Neuronal stem cell (in vitro differentiated cells): ENCODE data around the gene TUBA3D.
"Not testable (repeated sequence)": the region's sequence is repeated elsewhere in the genome, so short reads cannot be mapped to it uniquely, and the experiment has no call there.

ENCODE experiments used
- DNase-seq: peaks from one replicate; pipeline ENCODE4 v3.0.0-alpha.2; 2013; ENCODE audit warnings: low spot score
- H2AFZ ChIP-seq: one replicate; pipeline ENCODE4 v1.6.1; 2013; ENCODE audit warnings: mild to moderate bottlenecking, low read length, inconsistent platforms
- H2AK5ac ChIP-seq: 2 replicates; pipeline ENCODE4 v1.6.1; 2013; ENCODE audit warnings: low read depth, mild to moderate bottlenecking, inconsistent platforms, low read length, moderate library complexity, mixed read lengths
- H2BK120ac ChIP-seq: 2 replicates; pipeline ENCODE4 v1.6.1; 2013; ENCODE audit warnings: low read depth, mild to moderate bottlenecking, inconsistent platforms, low read length, moderate library complexity, mixed read lengths
- H2BK12ac ChIP-seq: one replicate; pipeline ENCODE4 v1.6.1; 2013; ENCODE audit warnings: low read length, inconsistent platforms
- H2BK15ac ChIP-seq: 2 replicates; pipeline ENCODE4 v1.6.1; 2013; ENCODE audit warnings: mild to moderate bottlenecking, low read length, inconsistent platforms, mixed read lengths
- H2BK5ac ChIP-seq: one replicate; pipeline ENCODE4 v1.6.1; 2013; ENCODE audit warnings: inconsistent platforms, mild to moderate bottlenecking, low read length, moderate library complexity
- H3K14ac ChIP-seq: one replicate; pipeline ENCODE4 v1.6.1; 2013; ENCODE audit warnings: low read length, inconsistent platforms
- H3K18ac ChIP-seq: 2 replicates; pipeline ENCODE4 v1.6.1; 2013; ENCODE audit warnings: low read length, inconsistent platforms
- H3K23ac ChIP-seq: 2 replicates; pipeline ENCODE4 v1.6.1; 2013; ENCODE audit warnings: low read depth, mild to moderate bottlenecking, mixed read lengths, low read length, inconsistent platforms; ENCODE audit not compliant: poor library complexity
- H3K27ac ChIP-seq: replicated peaks from 3 replicates; pipeline ENCODE4 v1.5.1; 2013; ENCODE audit warnings: low read length, inconsistent platforms
- H3K27me3 ChIP-seq, 3 experiments: 2 replicates each; pipeline ENCODE4 v1.6.1; 2013; ENCODE audit warnings: low read length in 3 of 3, mild to moderate bottlenecking in 2 of 3, inconsistent platforms in 1 of 3, low read depth in 1 of 3, mixed read lengths in 1 of 3, moderate library complexity in 1 of 3; ENCODE audit not compliant: control insufficient read depth in 3 of 3, insufficient read depth in 3 of 3
- H3K36me3 ChIP-seq, 2 donors: replicated peaks in 1 of 2; 2 replicates each; pipeline ENCODE4 v1.6.1; 2013; ENCODE audit warnings: low read length in 2 of 2; ENCODE audit not compliant: control insufficient read depth in 2 of 2, insufficient read depth in 2 of 2
- H3K4ac ChIP-seq: 2 replicates; pipeline ENCODE4 v1.6.1; 2013; ENCODE audit warnings: inconsistent platforms, mild to moderate bottlenecking, low read length, moderate library complexity
- H3K4me1 ChIP-seq, 2 donors: 1 replicate in 1 of 2; 2 replicates in 1 of 2; pipeline ENCODE4 v1.6.1; 2013; ENCODE audit warnings: low read length in 2 of 2, low read depth in 1 of 2; ENCODE audit not compliant: control insufficient read depth in 2 of 2, insufficient read depth in 1 of 2
- H3K4me2 ChIP-seq: one replicate; pipeline ENCODE4 v1.6.1; 2013; ENCODE audit warnings: mild to moderate bottlenecking, low read length, inconsistent platforms; ENCODE audit not compliant: insufficient read depth, poor library complexity, severe bottlenecking
- H3K4me3 ChIP-seq, 2 donors: 2 replicates each; pipeline ENCODE4 v1.5.1; 2013; ENCODE audit warnings: low read length in 2 of 2, mild to moderate bottlenecking in 2 of 2, inconsistent platforms in 1 of 2, moderate library complexity in 1 of 2
- H3K79me1 ChIP-seq: one replicate; pipeline ENCODE4 v1.6.1; 2013; ENCODE audit warnings: low read depth, mild to moderate bottlenecking, inconsistent platforms, low read length, moderate library complexity
- H3K9ac ChIP-seq: one replicate; pipeline ENCODE4 v1.6.1; 2013; ENCODE audit warnings: mild to moderate bottlenecking, low read depth, low read length, inconsistent platforms; ENCODE audit not compliant: poor library complexity
- H3K9me3 ChIP-seq, 2 donors: replicated peaks in 1 of 2; 2 replicates each; pipeline versions ENCODE3 to v1.6.1; 2013; ENCODE audit warnings: low read length in 2 of 2, mild to moderate bottlenecking in 2 of 2, inconsistent platforms in 1 of 2, low read depth in 1 of 2, mixed read lengths in 1 of 2, moderate library complexity in 1 of 2; ENCODE audit not compliant: control insufficient read depth in 2 of 2, insufficient read depth in 1 of 2
- H4K8ac ChIP-seq: one replicate; pipeline ENCODE4 v1.6.1; 2013; ENCODE audit warnings: low read depth, mild to moderate bottlenecking, inconsistent platforms, low read length, moderate library complexity
- H4K91ac ChIP-seq: one replicate; pipeline ENCODE4 v1.6.1; 2013; ENCODE audit warnings: low read length, low read depth, mild to moderate bottlenecking, inconsistent platforms; ENCODE audit not compliant: poor library complexity
- WGBS, 2 donors: extraction: QIAGEN DNeasy Blood & Tissue Kit; methylation state at CpG; one replicate each; pipeline ENCODE4 v1.1.7; 2013; ENCODE audit warnings: missing lambda C conversion rate in 2 of 2, mixed read lengths in 1 of 2; ENCODE audit not compliant: insufficient read length in 2 of 2, insufficient replicate concordance in 1 of 2; ENCODE audit errors: extremely low coverage in 2 of 2; 5-methylcytosine and 5-hydroxymethylcytosine counted together

The TUBA3D gene

DNA sequence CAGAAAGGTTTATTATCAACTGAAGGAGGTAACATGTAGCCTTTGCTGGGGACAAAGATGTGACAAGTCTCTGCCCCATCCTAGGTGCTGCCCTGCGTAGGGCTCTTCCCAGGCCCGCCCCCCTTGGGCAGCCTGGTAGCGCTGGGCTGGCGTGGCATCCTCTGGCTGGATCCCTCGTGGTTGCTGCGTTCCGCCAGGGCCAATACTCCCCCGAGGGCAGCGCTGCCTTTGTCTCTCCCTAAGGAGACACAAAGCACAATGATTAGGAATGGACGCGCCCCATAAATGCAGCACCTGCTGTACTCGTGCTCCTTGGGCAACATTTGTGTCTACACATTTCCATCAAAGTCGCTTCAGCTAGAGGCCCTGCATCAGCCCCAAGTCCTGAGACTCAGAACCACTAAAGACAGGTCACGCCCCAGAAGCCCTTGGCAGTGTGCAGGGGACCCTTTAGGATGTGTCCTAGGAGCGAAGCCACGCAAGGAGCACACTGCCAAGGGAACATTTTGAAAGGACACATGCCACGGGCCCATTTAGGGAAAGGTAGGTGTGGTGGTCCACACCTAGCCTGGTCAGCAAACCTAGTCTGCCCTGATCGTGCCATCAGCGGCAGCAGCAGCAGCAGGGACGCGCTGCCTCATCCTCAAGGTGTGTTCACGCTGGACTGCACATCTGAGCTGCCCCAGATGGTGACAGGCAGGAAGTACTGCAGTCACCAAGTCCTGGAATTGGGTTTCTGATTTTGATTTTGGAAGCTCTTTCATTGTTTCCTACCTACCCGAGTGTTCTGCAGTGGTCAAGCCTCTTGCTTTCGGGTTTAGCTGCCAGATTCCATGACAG, 8.3 kb downstream of the TUBA3D start:
- H4K91ac ChIP-seq, H3K18ac ChIP-seq, H4K8ac ChIP-seq, H3K23ac ChIP-seq, H3K79me1 ChIP-seq, H3K9me3 ChIP-seq, H3K14ac ChIP-seq, H2AFZ ChIP-seq, H3K36me3 ChIP-seq, H2BK120ac ChIP-seq, H3K4me2 ChIP-seq, H3K27me3 ChIP-seq, H2AK5ac ChIP-seq, H3K4ac ChIP-seq, H3K27ac ChIP-seq, H2BK5ac ChIP-seq, H3K4me3 ChIP-seq, DNase-seq, H2BK15ac ChIP-seq, H3K4me1 ChIP-seq: not testable (repeated sequence)
- peak overlapping the region; percentile 70 for H3K9ac ChIP-seq
- H2BK12ac ChIP-seq: peak overlapping the region; percentile 10
- WGBS, 2 donors: no CpG with 5 or more reads among the region's 24 CpGs

DNA sequence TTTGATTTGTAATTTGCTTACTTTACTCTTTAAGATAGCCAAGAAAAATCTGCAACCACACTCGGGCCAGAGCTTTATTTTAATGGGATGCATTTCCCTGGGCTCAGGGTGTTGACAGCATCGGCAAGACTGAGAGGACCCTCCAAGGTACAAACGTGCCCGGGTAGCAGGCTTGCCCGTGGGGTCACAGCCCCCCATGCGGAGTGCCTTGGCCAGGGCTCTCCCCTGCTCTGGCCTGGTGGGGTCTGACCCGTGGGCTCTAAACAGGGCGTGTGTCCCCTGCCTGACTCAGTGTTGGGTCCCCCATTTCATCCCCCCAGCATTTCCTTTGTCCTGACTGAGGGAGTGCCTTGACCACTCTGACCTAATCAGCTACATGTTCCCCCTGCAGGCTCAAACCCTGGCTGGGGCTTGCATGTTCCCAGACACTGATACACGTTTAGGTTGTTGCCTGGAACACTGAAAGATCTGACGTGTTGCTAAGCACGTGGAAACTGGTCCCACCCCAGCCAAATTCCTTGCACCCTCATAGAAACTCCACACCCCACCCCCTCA, 9.1 kb downstream of the TUBA3D start:
- not testable (repeated sequence) for H3K27ac ChIP-seq, H3K27me3 ChIP-seq, H3K9me3 ChIP-seq, H3K9ac ChIP-seq, H3K14ac ChIP-seq, H4K8ac ChIP-seq, H4K91ac ChIP-seq, H2BK15ac ChIP-seq, H2AFZ ChIP-seq, H2BK120ac ChIP-seq, DNase-seq, H3K4me2 ChIP-seq, H3K79me1 ChIP-seq, H2BK5ac ChIP-seq, H3K23ac ChIP-seq, H2BK12ac ChIP-seq, H3K36me3 ChIP-seq, H3K4me3 ChIP-seq, H2AK5ac ChIP-seq, H3K4ac ChIP-seq, H3K4me1 ChIP-seq, H3K18ac ChIP-seq
- WGBS, 2 donors: no CpG with 5 or more reads among the region's 11 CpGs

DNA sequence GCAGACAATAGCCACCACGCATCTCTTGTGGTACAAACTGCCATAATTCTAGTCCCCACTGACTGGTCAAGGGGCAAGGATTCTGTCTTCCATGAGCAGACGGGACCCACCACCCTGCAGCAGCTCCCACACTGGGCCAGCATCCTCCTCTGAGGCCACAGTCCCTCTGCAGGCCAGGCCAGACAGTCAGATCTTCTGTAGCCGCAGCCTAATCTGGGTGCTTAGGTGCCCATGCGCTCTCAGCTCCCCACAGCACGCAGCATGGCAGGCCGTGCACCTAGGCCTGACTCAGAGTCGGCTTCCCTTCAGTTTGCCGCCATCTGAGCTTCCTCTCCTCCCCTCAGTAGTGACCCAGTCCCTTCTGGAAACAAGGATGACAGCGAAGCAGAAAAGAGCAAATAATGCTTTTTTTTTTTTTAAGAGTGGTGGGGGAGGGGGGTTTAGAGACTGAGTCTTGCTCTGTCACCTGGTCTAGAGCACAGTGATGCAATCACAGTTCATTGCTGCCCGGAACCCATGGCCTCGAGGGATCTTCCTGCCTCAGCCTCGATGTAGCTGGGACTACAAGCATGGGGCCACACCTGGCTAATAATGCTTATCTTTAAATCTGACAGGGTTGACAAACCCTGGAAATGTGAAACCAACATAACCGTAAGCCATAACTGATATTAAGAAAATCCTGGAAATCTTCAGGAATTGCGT, 10.4 kb downstream of the TUBA3D start:
- not testable (repeated sequence) for DNase-seq, H2BK15ac ChIP-seq, H2BK120ac ChIP-seq, H3K18ac ChIP-seq, H2BK5ac ChIP-seq, H2BK12ac ChIP-seq, H3K4me3 ChIP-seq, H3K4ac ChIP-seq, H3K27ac ChIP-seq, H3K23ac ChIP-seq, H3K9ac ChIP-seq, H4K91ac ChIP-seq, H2AK5ac ChIP-seq, H3K14ac ChIP-seq, H4K8ac ChIP-seq, H3K4me2 ChIP-seq, H3K9me3 ChIP-seq, H3K27me3 ChIP-seq, H2AFZ ChIP-seq
- WGBS, 2 donors: no CpG with 5 or more reads among the region's 14 CpGs
- Histone ChIP-seq H3K36me3 (peaks cover 0 to 12% of the 10 kb centered on the region in 2 donors), H3K79me1 (peaks cover 11% of the 10 kb centered on the region), H3K4me1 (peaks cover 8 to 10% of the 10 kb centered on the region in 2 donors)
